ENCODE measurements around the gene DCAF10.

The DCAF10 gene

GRCh38 chr9:37839496-37840461 is 39.2 kb downstream of the DCAF10 start:
- peak; percentile 11 for DNase-seq (ENCODE audit: low read depth)
- H3K4me3 ChIP-seq (ENCODE audit: low read depth, low read length), result no peak overlapping the region
- no peak for TF ChIP-seq CTCF (conservative IDR thresholded peaks at IDR 0.05; ENCODE audit: low read depth, low read length)

DNA sequence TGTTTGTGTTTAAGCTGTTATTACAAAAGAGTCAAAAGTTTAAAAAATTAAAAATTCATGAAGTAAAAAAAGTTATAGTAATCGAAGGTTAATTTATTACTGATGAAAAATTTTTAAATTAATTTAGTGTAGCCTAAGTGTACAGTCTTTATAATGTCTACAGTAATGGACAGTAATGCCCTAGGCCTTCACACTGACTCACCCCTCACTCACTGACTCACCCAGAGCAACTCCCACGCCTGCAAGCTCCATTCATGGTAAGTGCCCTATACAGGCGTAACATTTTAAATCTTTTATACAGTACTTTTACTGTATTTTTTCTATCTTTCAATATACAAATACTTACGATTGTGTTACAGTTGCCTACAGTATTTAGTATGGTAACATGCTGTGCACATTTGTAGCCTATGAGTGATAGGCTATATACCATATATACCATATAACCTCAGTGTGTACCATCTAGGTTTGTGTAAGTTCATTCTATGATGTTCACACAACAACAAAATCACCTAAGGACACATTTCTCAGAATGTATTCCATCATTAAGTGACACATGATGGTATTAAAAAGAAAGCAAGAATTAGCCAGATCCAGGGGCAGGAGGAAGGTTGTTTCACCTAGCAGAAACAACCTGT is 40.1 kb downstream of the DCAF10 start:
- peak; percentile 77 for DNase-seq (ENCODE audit: low read depth)

GRCh38 chr9:37852222-37852621 is 51.6 kb downstream of the DCAF10 start:
- no peak for TF ChIP-seq CTCF (conservative IDR thresholded peaks at IDR 0.05; ENCODE audit: low read depth, low read length)
- H3K4me3 ChIP-seq (ENCODE audit: low read depth, low read length), result no peak overlapping the region
- DNase-seq (ENCODE audit: low read depth), result no peak

More for the DNA sequence above, 40.1 kb downstream of the DCAF10 start:
- no peak for TF ChIP-seq CTCF (conservative IDR thresholded peaks at IDR 0.05; ENCODE audit: low read depth, low read length)
- H3K4me3 ChIP-seq (ENCODE audit: low read depth, low read length), result no peak overlapping the region

DNA sequence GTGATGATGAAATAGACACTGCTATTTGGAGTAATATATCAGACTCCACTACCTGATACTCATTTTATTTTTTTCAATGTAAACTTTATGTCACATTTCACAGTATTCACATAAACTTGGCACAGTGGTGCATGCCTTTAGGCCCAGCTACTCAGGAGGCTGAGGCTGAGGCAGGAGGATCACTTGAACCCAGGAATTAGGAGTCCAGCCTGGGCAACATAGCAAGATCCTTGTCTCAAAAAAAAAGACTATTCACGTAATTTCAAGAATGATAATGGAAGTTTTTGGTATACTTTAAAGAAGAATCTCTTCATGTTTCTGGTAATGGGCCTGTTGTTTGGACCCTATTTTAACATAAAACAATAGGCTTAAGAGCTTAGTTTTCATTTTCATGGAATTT is 56.0 kb downstream of the DCAF10 start:
- TF ChIP-seq CTCF (conservative IDR thresholded peaks at IDR 0.05; ENCODE audit: low read depth, low read length), result no peak
- no peak for DNase-seq (ENCODE audit: low read depth)

DNA sequence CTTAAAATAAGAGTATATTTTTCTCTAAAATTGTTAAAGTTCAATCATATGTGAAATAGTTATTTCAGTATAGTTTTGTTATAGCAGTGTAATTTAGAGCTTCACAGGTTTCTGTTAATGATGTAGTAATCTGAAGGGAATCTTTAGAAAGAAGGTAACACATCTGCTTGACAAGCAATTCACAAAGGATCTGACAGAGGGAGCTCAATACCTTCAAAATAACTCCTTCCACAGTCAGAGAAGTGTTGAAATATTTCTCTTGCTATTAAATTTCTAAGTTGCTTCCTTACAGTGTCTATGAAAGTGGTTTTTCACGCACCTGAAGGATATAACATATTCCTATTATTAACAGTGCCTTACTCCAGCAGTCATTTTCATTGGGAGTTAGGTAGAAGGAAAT is 58.4 kb downstream of the DCAF10 start:
- peak; percentile 53 for TF ChIP-seq CTCF (conservative IDR thresholded peaks at IDR 0.05; ENCODE audit: low read depth, low read length)
- no peak overlapping the region for H3K4me3 ChIP-seq (ENCODE audit: low read depth, low read length)
- DNase-seq (ENCODE audit: low read depth), result peak; percentile 69

More for the DNA sequence above, 56.0 kb downstream of the DCAF10 start:
- H3K4me3 ChIP-seq (ENCODE audit: low read depth, low read length), result no peak overlapping the region

DNA sequence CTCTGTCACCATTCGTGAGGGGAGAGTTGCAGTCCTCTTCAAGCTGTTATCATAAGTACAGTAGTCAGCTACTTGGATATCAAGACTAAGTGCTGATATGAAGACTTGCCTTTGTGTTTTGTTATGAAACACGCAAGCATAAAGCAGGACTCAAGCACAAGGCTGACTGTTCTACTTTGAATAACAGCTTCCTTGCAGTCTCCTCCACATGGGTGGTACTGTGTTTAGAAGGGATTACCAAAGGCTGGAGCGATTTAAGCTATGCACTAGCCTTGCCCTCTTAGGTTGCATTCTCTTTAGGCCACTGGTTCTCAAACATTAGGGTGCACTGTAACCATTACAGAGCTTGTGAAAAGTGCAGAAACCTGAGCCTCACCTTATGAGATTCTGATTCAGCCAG is 61.9 kb downstream of the DCAF10 start:
- DNase-seq (ENCODE audit: low read depth), result peak; percentile 30
- H3K4me3 ChIP-seq (ENCODE audit: low read depth, low read length), result no peak overlapping the region
- no peak for TF ChIP-seq CTCF (conservative IDR thresholded peaks at IDR 0.05; ENCODE audit: low read depth, low read length)
